SK-N-SH (cell line): ENCODE measurements around the gene KDM4C.

Source experiments
- CTCF ChIP-seq: fragments of 200-600 bp; sonication (generic); IDR thresholded peaks from 2 replicates; pipeline ENCODE4 v1.6.1; 2017; ENCODE audit warnings: antibody characterized with exemption, mild to moderate bottlenecking, moderate library complexity
- GABPA ChIP-seq: IDR thresholded peaks from 2 replicates; pipeline ENCODE4 v1.4.0; 2012; ENCODE audit warnings: low read depth, mild to moderate bottlenecking
- MEF2A ChIP-seq: IDR thresholded peaks from 2 replicates; pipeline ENCODE4 v1.4.0; 2012; ENCODE audit warnings: low read depth, borderline replicate concordance
- NRF1 ChIP-seq: IDR thresholded peaks from 2 replicates; pipeline ENCODE4 v1.6.1; 2012; ENCODE audit warnings: low read depth, mild to moderate bottlenecking, low read length
- POLR2AphosphoS5 ChIP-seq: IDR thresholded peaks from 2 replicates; pipeline ENCODE4 v1.6.1; 2012; ENCODE audit warnings: low read depth, low read length
- SIN3A ChIP-seq: IDR thresholded peaks from 2 replicates; pipeline ENCODE4 v1.6.1; 2012; ENCODE audit warnings: low read depth, mild to moderate bottlenecking, low read length, moderate library complexity, borderline replicate concordance

- TF ChIP-seq CTCF (no peak), GABPA (no peak), MEF2A (no peak), SIN3A (no peak), NRF1 (no peak), POLR2AphosphoS5 (no peak)
These were observed 270.8 kb downstream of the KDM4C start for GRCh38 chr9:7028591-7028990.
